ENCODE results near the gene HOXA1. TPM values are rescaled to one million over a fixed set of nuclear protein-coding genes. Genes with fewer than 3 reads are reported as not detected.

HOXA1 gene
- total and polyA plus RNA-seq, 2 of the 4 experiments (the other 2 are of a cell fraction) = 0.54 to 1.8 TPM

DNA sequence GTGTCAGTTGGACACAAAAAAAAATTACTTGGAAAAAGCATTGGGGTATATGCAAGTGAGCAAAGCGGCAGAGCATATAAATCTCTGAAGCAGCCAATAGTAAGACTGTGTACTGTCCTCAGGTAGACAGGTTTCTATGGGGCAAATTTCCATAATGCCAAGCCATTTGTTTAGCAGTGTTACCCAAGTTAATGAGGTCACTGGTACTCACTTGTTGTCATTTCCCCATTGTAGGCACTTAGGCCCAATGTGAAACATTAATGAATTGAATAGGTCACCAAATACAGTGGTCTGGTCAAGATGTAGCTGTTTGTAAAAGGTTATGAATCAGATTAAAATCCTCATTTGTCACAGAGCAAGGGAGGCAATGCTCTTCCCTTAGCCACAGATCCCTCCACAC, 27.5 kb downstream of the HOXA1 start:
- H3K9me3 ChIP-seq (ENCODE audit: control insufficient read depth, insufficient read depth, low read length) = no peaks in the 10 kb centered on the region
- no peak overlapping the region for H2AFZ ChIP-seq (replicated peaks; ENCODE audit: low read length, poor library complexity)
- H3K79me1 ChIP-seq (ENCODE audit: low read depth in 1 of 2, low read length in 2 of 2) = no peaks in the 10 kb centered on the region
- H4K5ac ChIP-seq (ENCODE audit: low read depth, low read length) = no peak overlapping the region
- no peak overlapping the region for H2BK15ac ChIP-seq (ENCODE audit: low read depth, low read length)
- DNase-seq = no peak
- H2BK20ac ChIP-seq (ENCODE audit: low read depth, low read length) = no peak overlapping the region
- no peak overlapping the region for H3K4me3 ChIP-seq (ENCODE audit: insufficient read depth, low read depth, low read length)
- peaks cover 1% of the 10 kb centered on the region; the same call in 1 of the 2 replicates for H3K27me3 ChIP-seq (ENCODE audit: control insufficient read depth, insufficient read depth, low read length)
- in situ Hi-C loops (cut with MboI; ENCODE audit: low sequenced_read_pairs) (no loop called here), intact Hi-C loops (cut with micrococcal nuclease) (no loop called here), dilution Hi-C loops (cut with HindIII; ENCODE audit: low sequenced_read_pairs, unreplicated experiment) (no loop called here)
- H2AK9ac ChIP-seq (replicated peaks; ENCODE audit: low read depth, low read length, poor library complexity) = no peak overlapping the region
- no peak for ATAC-seq (ENCODE audit: low read depth)
- POLR2A ChIA-PET (ENCODE audit: unreplicated experiment) = no interaction called here
- no peak overlapping the region for H2BK5ac ChIP-seq (ENCODE audit: low read depth, low read length, poor library complexity, severe bottlenecking)
- no TSS peak for BruUV-seq (replicated peaks)
- no peak overlapping the region for H3K4ac ChIP-seq (ENCODE audit: low read depth, low read length)
- H3K27ac ChIP-seq (ENCODE audit: insufficient read depth, low read length) = no peak overlapping the region
- no peak overlapping the region for H3K56ac ChIP-seq (ENCODE audit: extremely low read depth, insufficient read depth, low read length)
- TF ChIP-seq, protein P1, sequence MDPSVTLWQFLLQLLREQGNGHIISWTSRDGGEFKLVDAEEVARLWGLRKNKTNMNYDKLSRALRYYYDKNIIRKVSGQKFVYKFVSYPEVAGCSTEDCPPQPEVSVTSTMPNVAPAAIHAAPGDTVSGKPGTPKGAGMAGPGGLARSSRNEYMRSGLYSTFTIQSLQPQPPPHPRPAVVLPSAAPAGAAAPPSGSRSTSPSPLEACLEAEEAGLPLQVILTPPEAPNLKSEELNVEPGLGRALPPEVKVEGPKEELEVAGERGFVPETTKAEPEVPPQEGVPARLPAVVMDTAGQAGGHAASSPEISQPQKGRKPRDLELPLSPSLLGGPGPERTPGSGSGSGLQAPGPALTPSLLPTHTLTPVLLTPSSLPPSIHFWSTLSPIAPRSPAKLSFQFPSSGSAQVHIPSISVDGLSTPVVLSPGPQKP (IDR thresholded peaks at IDR 0.05; ENCODE audit: borderline replicate concordance, low read depth, low read length) = no peak
- TF ChIP-seq POLR2A (IDR thresholded peaks at IDR 0.05; ENCODE audit: low read depth, low read length) = no peak
- TF ChIP-seq SMC3 (IDR thresholded peaks at IDR 0.05; ENCODE audit: low read depth, low read length) = no peak
- no peak for TF ChIP-seq CHD1 (IDR thresholded peaks at IDR 0.05; ENCODE audit: low read depth, low read length)
- TF ChIP-seq FOS (IDR thresholded peaks at IDR 0.05; ENCODE audit: low read depth, low read length) = no peak
- no peak for TF ChIP-seq MAFK (IDR thresholded peaks at IDR 0.05; ENCODE audit: low read depth, low read length)
- no peak for TF ChIP-seq MAZ (IDR thresholded peaks at IDR 0.05; ENCODE audit: borderline replicate concordance, low read depth, low read length)
- no peak for TF ChIP-seq BHLHE40 (IDR thresholded peaks at IDR 0.05; ENCODE audit: low read depth, low read length)
- no peak for TF ChIP-seq RFX5 (IDR thresholded peaks at IDR 0.05; ENCODE audit: low read depth, low read length)
- no peak for TF ChIP-seq CEBPB (IDR thresholded peaks at IDR 0.05; ENCODE audit: low read depth, low read length)
- no peak for TF ChIP-seq MXI1 (IDR thresholded peaks at IDR 0.05; ENCODE audit: borderline replicate concordance, low read depth, low read length)
- no peak for TF ChIP-seq RAD21 (IDR thresholded peaks at IDR 0.05; ENCODE audit: low read length)
- TF ChIP-seq RCOR1 (IDR thresholded peaks at IDR 0.05; ENCODE audit: insufficient replicate concordance, low read length) = no peak
- no peak for TF ChIP-seq NFE2L2 (IDR thresholded peaks at IDR 0.05; ENCODE audit: low read depth, low read length)
- TF ChIP-seq, protein P2, sequence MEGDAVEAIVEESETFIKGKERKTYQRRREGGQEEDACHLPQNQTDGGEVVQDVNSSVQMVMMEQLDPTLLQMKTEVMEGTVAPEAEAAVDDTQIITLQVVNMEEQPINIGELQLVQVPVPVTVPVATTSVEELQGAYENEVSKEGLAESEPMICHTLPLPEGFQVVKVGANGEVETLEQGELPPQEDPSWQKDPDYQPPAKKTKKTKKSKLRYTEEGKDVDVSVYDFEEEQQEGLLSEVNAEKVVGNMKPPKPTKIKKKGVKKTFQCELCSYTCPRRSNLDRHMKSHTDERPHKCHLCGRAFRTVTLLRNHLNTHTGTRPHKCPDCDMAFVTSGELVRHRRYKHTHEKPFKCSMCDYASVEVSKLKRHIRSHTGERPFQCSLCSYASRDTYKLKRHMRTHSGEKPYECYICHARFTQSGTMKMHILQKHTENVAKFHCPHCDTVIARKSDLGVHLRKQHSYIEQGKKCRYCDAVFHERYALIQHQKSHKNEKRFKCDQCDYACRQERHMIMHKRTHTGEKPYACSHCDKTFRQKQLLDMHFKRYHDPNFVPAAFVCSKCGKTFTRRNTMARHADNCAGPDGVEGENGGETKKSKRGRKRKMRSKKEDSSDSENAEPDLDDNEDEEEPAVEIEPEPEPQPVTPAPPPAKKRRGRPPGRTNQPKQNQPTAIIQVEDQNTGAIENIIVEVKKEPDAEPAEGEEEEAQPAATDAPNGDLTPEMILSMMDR (conservative IDR thresholded peaks at IDR 0.05; ENCODE audit: low read depth, low read length) = no peak
- TF ChIP-seq, protein P3, sequence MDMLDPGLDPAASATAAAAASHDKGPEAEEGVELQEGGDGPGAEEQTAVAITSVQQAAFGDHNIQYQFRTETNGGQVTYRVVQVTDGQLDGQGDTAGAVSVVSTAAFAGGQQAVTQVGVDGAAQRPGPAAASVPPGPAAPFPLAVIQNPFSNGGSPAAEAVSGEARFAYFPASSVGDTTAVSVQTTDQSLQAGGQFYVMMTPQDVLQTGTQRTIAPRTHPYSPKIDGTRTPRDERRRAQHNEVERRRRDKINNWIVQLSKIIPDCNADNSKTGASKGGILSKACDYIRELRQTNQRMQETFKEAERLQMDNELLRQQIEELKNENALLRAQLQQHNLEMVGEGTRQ (IDR thresholded peaks at IDR 0.05; ENCODE audit: low read depth, low read length) = no peak
- H3K4me2 ChIP-seq (ENCODE audit: low read depth, low read length) = no peak overlapping the region
- no peak overlapping the region for H4K8ac ChIP-seq (ENCODE audit: low read depth in 2 of 2, low read length in 2 of 2)
- WGBS, 2 experiments (ENCODE audit: extremely low coverage in 2 of 2, insufficient read length in 1 of 2) = 100% methylated on average over 1 of the region's 1 CpG; no CpG with 5 or more reads in 1 of the 2 experiments
- H3K9ac ChIP-seq (ENCODE audit: low read depth, low read length) = no peak overlapping the region
- no peaks in the 10 kb centered on the region for H4K20me1 ChIP-seq (ENCODE audit: insufficient read depth, low read length)
- H3K9me1 ChIP-seq (ENCODE audit: insufficient read depth, low read length) = no peaks in the 10 kb centered on the region
- no peak overlapping the region for H3K14ac ChIP-seq (replicated peaks; ENCODE audit: low read depth, low read length)
- no peak overlapping the region for H3K18ac ChIP-seq (ENCODE audit: low read depth, low read length)
- no peak overlapping the region for H2BK120ac ChIP-seq (ENCODE audit: low read depth, low read length)
- no peak overlapping the region for H2AK5ac ChIP-seq (ENCODE audit: low read depth, low read length)
- 0 out of 2 replicates have a peak, but pooled peaks cover 1% of the 10 kb centered on the region for H3K4me1 ChIP-seq (ENCODE audit: control insufficient read depth, insufficient read depth, low read length)
- no peak overlapping the region for H4K91ac ChIP-seq (ENCODE audit: insufficient read depth, low read depth, low read length)
- no peaks in the 10 kb centered on the region for H3K36me3 ChIP-seq (ENCODE audit: control insufficient read depth, insufficient read depth, low read length)
- CTCF ChIA-PET = no interaction called here
- H3K23ac ChIP-seq (ENCODE audit: low read depth, low read length) = no peak overlapping the region

All from IMR-90 (cell line).